DOHH2 (cell line): ENCODE results near the gene FAM217A.

ENCODE experiments used
- H3F3A ChIP-seq: fragments of 200-600 bp; sonication (generic), shearing (Covaris generic); 2 replicates; pipeline ENCODE4 v1.6.0; 2016; ENCODE audit warnings: antibody characterized with exemption, mild to moderate bottlenecking; ENCODE audit not compliant: control insufficient read depth, insufficient read depth
- H3K27ac ChIP-seq: fragments of 200-600 bp; sonication (generic); 2 replicates; pipeline ENCODE4 v1.5.1; 2014; ENCODE audit warnings: low read depth, mild to moderate bottlenecking, low read length, moderate library complexity
- H3K27me3 ChIP-seq: fragments of 200-600 bp; sonication (generic); 2 replicates; pipeline ENCODE4 v1.6.1; 2014; ENCODE audit warnings: mild to moderate bottlenecking, low read length, mixed read lengths; ENCODE audit not compliant: control insufficient read depth
- H3K36me3 ChIP-seq: fragments of 200-600 bp; sonication (generic); 2 replicates; pipeline ENCODE4 v1.6.1; 2014; ENCODE audit warnings: mild to moderate bottlenecking, low read length, moderate library complexity, mixed read lengths; ENCODE audit not compliant: control insufficient read depth
- H3K4me1 ChIP-seq: fragments of 200-600 bp; sonication (generic); 2 replicates; pipeline ENCODE4 v1.6.1; 2014; ENCODE audit warnings: mild to moderate bottlenecking, low read length, mixed read lengths; ENCODE audit not compliant: control insufficient read depth
- H3K4me2 ChIP-seq: fragments of 200-600 bp; sonication (generic); 2 replicates; pipeline ENCODE4 v1.6.0; 2014; ENCODE audit warnings: mild to moderate bottlenecking, low read length, moderate library complexity
- H3K4me3 ChIP-seq: fragments of 200-600 bp; sonication (generic); 2 replicates; pipeline ENCODE4 v1.5.1; 2014; ENCODE audit warnings: mild to moderate bottlenecking, low read length, mixed read lengths
- H3K79me2 ChIP-seq: fragments of 200-600 bp; sonication (generic); 2 replicates; pipeline ENCODE4 v1.6.1; 2014; ENCODE audit warnings: mild to moderate bottlenecking, low read length, mixed read lengths; ENCODE audit not compliant: control insufficient read depth
- H3K9me2 ChIP-seq: fragments of 200-600 bp; sonication (generic); replicated peaks from 2 replicates; pipeline ENCODE4 v1.6.1; 2014; ENCODE audit warnings: mild to moderate bottlenecking, low read length, mixed read lengths; ENCODE audit not compliant: control insufficient read depth
- H3K9me3 ChIP-seq: fragments of 200-600 bp; sonication (generic); 2 replicates; pipeline ENCODE4 v1.6.1; 2014; ENCODE audit warnings: antibody characterized with exemption, low read length, mixed read lengths; ENCODE audit not compliant: control insufficient read depth, insufficient read depth
- H4K20me1 ChIP-seq: fragments of 200-600 bp; sonication (generic); 2 replicates; pipeline ENCODE4 v1.6.0; 2014; ENCODE audit warnings: low read depth, mild to moderate bottlenecking, antibody characterized with exemption, low read length, moderate library complexity; ENCODE audit not compliant: control insufficient read depth, insufficient read depth
- EZH2phosphoT487 ChIP-seq: fragments of 200-600 bp; sonication (generic); IDR thresholded peaks from 2 replicates; pipeline ENCODE4 v1.6.1; 2017; ENCODE audit warnings: borderline replicate concordance, mild to moderate bottlenecking, antibody characterized with exemption, low read length, moderate library complexity, mixed read lengths
- TF ChIP-seq, protein P1 (sequence below): fragments of 200-600 bp; sonication (generic); IDR thresholded peaks from one replicate; pipeline ENCODE4 v1.5.1; 2014; ENCODE audit warnings: antibody characterized with exemption, mild to moderate bottlenecking, low read depth, low read length; ENCODE audit not compliant: poor library complexity, severe bottlenecking

FAM217A gene

DNA sequence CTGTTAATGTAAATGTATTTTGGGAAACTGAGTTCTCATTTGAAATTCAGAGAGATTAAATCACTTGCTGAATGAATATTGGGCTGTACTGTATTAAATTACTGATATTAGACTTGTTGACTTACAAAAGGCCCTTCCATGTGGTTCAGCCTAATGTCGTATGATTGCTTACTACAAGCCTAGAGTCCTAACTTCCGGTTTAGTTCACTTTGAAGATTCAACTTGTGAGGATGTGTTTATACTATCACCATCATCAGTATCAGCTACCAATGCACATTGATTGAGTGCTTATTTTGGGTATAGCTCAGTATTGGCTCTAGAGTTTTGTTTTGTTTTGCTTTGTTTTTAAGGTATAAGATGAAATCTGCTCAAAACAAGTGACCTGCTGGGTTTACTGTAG lies 48.3 kb downstream of the FAM217A start:
- H3K4me3 ChIP-seq = no peak overlapping the region
- peaks cover 45% of the 10 kb centered on the region for H4K20me1 ChIP-seq
- 0 out of 2 replicates have a peak, but pooled peaks cover 2% of the 10 kb centered on the region for H3F3A ChIP-seq
- peaks cover 31% of the 10 kb centered on the region for H3K4me1 ChIP-seq
- no peaks in the 10 kb centered on the region for H3K27me3 ChIP-seq
- peaks cover 99% of the 10 kb centered on the region for H3K79me2 ChIP-seq
- H3K4me2 ChIP-seq = no peak overlapping the region
- H3K27ac ChIP-seq = no peak overlapping the region
- H3K36me3 ChIP-seq = peaks cover 81% of the 10 kb centered on the region
- H3K9me2 ChIP-seq = no peaks in the 10 kb centered on the region
- no peaks in the 10 kb centered on the region for H3K9me3 ChIP-seq
- no peak for TF ChIP-seq EZH2phosphoT487
- TF ChIP-seq, protein P1, sequence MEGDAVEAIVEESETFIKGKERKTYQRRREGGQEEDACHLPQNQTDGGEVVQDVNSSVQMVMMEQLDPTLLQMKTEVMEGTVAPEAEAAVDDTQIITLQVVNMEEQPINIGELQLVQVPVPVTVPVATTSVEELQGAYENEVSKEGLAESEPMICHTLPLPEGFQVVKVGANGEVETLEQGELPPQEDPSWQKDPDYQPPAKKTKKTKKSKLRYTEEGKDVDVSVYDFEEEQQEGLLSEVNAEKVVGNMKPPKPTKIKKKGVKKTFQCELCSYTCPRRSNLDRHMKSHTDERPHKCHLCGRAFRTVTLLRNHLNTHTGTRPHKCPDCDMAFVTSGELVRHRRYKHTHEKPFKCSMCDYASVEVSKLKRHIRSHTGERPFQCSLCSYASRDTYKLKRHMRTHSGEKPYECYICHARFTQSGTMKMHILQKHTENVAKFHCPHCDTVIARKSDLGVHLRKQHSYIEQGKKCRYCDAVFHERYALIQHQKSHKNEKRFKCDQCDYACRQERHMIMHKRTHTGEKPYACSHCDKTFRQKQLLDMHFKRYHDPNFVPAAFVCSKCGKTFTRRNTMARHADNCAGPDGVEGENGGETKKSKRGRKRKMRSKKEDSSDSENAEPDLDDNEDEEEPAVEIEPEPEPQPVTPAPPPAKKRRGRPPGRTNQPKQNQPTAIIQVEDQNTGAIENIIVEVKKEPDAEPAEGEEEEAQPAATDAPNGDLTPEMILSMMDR = no peak

DNA sequence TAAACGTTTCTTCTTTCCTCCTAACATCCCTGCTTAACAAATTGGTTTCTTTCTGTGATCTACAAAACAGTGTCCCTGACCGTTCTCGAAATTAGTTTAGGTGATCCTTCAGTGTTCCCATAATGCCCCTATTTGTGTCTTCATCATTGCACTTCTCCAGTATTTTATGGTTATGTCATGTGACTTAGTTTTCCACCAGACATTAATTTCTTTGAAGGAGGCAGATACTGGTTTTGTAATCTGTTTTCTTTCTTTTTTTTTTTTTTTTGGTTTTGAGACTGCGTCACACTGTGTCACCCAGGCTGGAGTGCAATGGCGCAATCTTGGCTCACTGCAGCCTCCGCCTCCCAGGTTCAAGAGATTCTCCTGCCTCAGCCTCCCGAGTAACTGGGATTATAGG lies 49.2 kb downstream of the FAM217A start:
- 0 out of 2 replicates have a peak, but pooled peaks cover 2% of the 10 kb centered on the region for H3F3A ChIP-seq
- H3K27me3 ChIP-seq = no peaks in the 10 kb centered on the region
- peaks cover 99% of the 10 kb centered on the region for H3K79me2 ChIP-seq
- H3K27ac ChIP-seq = no peak overlapping the region
- peaks cover 44% of the 10 kb centered on the region for H4K20me1 ChIP-seq
- H3K4me3 ChIP-seq = no peak overlapping the region
- peaks cover 38% of the 10 kb centered on the region for H3K4me1 ChIP-seq
- no peak overlapping the region for H3K4me2 ChIP-seq
- H3K9me2 ChIP-seq = no peaks in the 10 kb centered on the region
- peaks cover 86% of the 10 kb centered on the region for H3K36me3 ChIP-seq
- no peaks in the 10 kb centered on the region for H3K9me3 ChIP-seq
- TF ChIP-seq EZH2phosphoT487 = no peak
- TF ChIP-seq, protein P1 = no peak

DNA sequence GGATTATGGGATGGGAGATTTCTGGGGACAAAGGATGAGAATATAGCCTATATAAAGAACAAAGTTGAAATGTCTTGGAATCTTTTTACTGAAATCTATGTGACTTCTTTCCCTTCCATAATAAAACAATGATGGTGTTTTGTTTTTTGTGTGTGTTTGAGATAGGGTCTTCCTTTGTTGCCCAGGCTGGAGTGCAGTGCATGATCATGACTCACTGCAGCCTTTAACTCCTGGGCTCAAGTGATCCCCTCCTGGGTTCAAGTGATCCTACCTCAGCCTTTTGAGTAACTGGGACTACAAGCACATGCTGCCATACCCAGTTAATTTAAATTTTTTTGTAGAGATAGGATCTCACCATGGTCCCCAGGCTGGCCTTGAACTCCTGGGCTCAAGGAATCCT lies 50.9 kb downstream of the FAM217A start:
- Histone ChIP-seq H3K4me3 (no peak overlapping the region), H3K9me2 (no peaks in the 10 kb centered on the region), H3K4me2 (no peak overlapping the region), H3F3A (no peaks in the 10 kb centered on the region), H4K20me1 (peaks cover 49% of the 10 kb centered on the region), H3K79me2 (peaks cover 100% of the 10 kb centered on the region), H3K4me1 (peaks cover 54% of the 10 kb centered on the region), H3K9me3 (no peaks in the 10 kb centered on the region), H3K27me3 (no peaks in the 10 kb centered on the region), H3K36me3 (peaks cover 89% of the 10 kb centered on the region), H3K27ac (no peak overlapping the region)
- TF ChIP-seq, protein P1 = no peak
- no peak for TF ChIP-seq EZH2phosphoT487

DNA sequence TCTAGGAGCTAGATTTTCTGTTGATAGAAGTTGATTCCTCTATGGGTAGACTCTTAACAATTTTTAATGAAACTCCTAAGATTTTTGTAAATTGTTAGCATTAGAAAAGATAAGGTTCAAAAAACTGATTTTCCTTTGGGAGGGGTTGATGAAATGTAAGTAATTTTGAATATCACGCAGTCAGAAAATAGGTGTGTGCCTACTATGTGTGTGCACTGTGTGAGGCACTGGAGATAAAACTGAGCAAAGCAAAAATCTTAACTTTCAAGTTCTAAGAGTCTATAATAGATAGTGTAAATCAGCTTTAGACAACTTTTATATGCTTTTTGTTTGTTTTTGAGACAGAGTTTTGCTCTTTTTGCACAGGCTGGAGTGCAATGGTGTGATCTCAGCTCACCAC lies 53.3 kb downstream of the FAM217A start:
- TF ChIP-seq, protein P1 = no peak
- peaks cover 45% of the 10 kb centered on the region for H4K20me1 ChIP-seq
- no peak overlapping the region for H3K27ac ChIP-seq
- H3K4me2 ChIP-seq = no peak overlapping the region
- no peaks in the 10 kb centered on the region for H3K9me3 ChIP-seq
- H3K79me2 ChIP-seq = peaks cover 99% of the 10 kb centered on the region
- no peak overlapping the region for H3K4me3 ChIP-seq
- peaks cover 51% of the 10 kb centered on the region for H3K4me1 ChIP-seq
- H3F3A ChIP-seq = no peaks in the 10 kb centered on the region
- no peaks in the 10 kb centered on the region for H3K9me2 ChIP-seq
- no peaks in the 10 kb centered on the region for H3K27me3 ChIP-seq
- H3K36me3 ChIP-seq = peaks cover 83% of the 10 kb centered on the region
